HG03196 (cell line): ENCODE measurements around the gene PTPRN.
"Not testable (repeated sequence)": the region's sequence is repeated elsewhere in the genome, so short reads cannot be mapped to it uniquely, and the experiment has no call there.

Experiments used
- ATAC-seq: cut with Tn5 transposase; IDR thresholded peaks from one replicate; pipeline ENCODE4 v1.9.1; 2021; ENCODE audit not compliant: unreplicated experiment

Gene PTPRN

DNA sequence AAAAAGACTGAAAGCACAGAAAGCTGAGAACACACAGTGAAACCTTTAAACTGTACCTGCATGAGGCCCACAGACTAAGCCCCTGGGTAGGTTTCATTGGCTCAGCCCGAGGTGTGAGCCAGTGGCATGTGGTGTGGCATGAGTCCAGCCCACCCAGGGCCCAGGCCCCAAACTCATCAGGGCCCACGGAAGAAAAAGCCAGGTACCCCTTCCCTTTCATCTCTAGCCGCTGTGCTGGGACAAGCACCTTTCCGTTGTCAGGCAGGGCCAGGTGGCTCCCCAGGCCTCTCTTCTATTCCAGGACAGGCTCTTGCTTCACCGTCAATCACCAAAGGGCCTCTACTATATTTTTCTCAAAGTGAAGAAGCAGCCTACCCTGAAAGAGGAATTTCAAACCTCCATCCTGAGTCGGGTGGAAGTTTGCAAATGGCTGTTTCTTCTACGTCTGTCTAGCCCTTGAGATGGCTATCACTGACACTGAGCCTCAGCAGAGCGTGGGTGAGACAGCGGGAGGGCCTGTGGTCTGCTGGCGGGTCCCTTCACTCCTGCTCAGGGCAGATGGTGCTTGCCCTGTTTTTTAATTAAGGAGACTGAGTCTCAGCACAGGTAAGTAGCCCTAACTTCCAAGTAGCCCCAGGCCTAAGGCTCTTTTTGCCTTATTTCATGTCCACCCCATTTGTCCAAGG is 21.5 kb downstream of the PTPRN start:
- no peak for ATAC-seq

DNA sequence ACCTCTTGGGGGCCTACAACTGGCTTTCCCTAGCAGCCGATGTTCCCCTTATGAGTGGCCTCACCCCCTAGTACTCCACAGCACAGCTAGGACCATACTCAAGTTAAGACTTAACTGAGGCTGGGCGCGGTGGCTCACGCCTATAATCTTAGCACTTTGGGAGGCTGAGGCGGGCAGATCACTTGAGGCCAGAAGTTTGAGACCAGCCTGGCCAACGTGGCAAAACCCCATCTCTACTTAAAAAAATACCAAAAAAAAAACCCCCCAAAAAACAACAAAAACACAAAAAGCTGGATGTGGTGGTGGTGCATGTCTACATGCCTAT is 22.1 kb downstream of the PTPRN start:
- ATAC-seq = not testable (repeated sequence)

- no peak for ATAC-seq
Measured at GRCh38 chr2:219286436-219287115, 22.6 kb downstream of the PTPRN start.

GRCh38 chr2:219285894-219286425 is 23.2 kb downstream of the PTPRN start:
- no peak for ATAC-seq

DNA sequence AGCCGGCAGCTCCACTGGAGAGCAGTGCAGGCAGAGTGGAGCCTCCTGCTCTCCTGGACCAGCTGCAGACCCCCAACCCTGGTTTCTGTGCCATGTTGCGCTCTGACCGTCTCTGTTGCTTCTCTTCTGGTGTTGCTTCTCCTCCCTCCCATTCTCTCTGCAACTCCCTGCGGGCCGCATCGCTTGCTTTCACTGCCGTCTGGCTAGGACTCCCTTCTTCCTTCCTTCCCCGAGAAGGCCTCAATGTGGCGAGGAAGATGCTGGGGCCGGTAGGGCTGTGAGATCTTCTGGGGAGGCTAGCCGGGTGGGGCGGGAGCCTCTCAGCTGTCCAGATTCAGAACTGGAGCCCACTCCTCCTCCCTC is 23.8 kb downstream of the PTPRN start:
- no peak for ATAC-seq

GRCh38 chr2:219284501-219285372 is 24.5 kb downstream of the PTPRN start:
- ATAC-seq = no peak

DNA sequence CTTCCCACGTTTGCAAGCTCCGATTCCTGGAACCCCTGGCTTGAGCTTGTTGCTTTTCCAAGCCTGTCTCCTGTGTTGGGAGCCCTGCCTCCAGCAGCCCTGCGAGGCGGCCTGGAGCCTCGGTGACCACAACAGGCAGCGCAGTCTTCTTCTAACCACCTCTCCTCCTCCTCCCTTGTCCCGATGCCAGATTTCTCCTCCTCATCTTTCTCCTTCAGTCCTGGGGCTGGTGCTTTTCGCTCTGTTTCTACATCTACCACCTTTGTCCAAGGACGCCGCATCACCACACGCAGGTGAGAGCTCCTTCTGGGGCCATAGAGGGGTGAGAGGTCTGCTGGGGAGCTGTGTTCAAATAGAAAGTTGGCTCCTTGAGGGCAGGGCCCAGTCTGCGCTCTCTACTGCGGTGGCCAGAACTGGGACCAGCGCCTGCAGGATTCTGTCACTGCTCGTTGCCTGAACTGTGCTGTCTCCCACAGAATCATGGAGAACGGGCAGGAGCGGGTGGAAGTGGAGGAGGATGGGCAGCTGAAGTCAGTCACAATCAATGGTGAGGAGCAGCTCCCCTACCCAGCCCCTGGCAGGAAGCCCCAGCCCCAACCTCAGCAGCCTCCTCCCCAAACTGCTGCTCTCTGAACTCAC is 26.1 kb downstream of the PTPRN start:
- ATAC-seq = no peak

- no peak for ATAC-seq
Measured at GRCh38 chr2:219282375-219282774, 26.8 kb downstream of the PTPRN start.

DNA sequence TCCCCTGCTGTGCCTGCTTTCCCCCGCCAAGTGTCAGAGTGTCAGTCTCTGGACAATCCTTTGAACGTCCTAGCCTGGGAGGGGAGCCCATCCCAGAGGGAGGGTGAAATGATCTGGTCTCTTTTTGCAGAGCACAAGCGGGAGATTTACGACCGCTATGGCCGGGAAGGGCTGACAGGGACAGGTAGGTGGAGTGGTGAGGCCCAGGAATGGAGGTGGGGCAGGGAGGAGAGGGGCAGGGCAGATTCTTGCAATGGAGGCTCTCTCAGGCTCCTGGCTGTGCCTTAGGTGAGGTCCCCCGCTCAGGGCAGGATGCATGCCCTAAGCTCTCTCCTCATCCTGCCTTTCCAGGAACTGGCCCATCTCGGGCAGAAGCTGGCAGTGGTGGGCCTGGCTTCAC is 27.6 kb downstream of the PTPRN start:
- ATAC-seq = no peak

DNA sequence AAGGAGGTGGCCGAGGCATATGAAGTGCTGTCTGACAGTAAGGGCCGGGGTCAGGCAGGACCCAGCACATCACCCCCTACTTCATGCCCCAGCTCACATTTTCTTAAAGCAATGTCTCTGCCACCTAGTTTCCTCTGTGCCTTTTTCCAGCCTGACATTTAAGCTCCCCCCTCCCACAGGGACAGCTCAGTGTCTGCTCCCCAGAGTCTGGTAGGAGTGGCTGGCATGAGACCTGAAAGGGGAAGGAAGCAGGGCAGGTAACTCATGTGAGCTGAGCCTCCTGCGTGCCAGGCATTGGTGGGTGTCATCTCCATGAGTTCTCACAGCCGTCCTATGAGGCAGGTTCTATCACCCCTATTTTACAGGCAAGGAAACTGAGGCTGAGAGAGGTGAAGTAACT is 28.6 kb downstream of the PTPRN start:
- ATAC-seq = no peak

DNA sequence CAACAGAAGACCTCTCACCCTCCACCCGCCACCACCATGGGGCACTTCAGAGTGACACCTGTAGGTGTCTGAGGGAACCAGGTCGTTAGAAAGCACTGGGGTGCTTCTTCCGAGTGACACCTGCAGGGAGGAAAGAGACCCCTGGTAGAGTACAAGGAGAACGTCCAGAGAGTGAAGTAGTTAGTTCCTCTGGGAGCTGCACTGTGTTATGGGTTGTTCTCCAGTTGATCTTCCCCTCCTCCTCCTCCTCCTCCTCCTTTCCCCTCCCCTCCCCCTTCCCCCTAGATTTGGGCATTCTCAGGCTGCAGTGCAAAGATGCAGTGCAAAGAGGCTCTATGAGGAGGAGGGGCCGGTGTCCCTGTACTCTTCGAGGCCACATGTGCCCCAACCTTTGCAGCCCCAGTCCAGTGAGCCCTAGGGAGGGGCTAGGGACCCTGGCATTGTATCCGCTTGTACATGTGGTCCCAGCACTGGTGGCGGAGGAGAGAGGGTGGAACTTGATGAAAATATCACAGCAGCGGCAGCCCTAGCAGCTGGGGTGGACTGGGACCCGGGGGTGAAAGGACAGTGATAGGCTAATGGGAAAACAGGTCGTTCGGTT is 29.2 kb downstream of the PTPRN start:
- no peak for ATAC-seq

GRCh38 chr2:219279151-219279915 is 29.9 kb downstream of the PTPRN start, which contains the start of gene DNAJB2:
TSS of gene DNAJB2 (plus strand) at chr2:219279366. CDS start at chr2:219279834, 468 bp downstream.
- ATAC-seq = peak; percentile 86

- no peak for ATAC-seq
Measured at GRCh38 chr2:219278655-219279150, 30.5 kb downstream of the PTPRN start.

- peak; percentile 34 for ATAC-seq
Measured at GRCh38 chr2:219277703-219278654, 31.2 kb downstream of the PTPRN start.

DNA sequence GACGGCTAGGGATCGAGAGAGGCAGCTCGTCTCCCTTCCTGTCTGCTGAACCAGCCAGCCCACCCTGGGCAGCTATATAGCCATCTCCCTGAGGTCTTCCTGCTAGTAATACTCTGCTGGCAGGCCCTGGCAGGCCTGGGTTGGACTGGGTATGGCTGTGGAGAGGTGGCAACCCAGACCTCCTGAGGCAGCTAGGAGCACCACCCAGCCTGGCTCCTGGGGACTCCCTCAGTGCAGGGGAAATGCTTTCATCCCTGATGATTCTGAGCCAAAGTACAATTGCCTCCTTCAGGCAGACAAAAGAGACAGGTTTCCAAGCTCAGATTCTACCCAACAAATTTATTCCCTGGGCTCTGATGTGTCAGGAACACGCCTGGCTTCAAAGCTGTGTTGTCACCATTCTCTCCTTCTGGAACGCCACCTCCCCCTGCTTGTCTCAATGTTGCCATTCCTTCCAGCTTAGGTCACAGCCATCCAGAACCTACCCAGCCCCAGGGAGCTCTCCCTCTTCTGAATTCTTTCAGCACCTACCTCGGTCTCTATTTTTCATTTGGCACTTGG is 34.8 kb downstream of the PTPRN start:
- ATAC-seq = no peak

GRCh38 chr2:219273937-219274336 is 35.3 kb downstream of the PTPRN start:
- no peak for ATAC-seq

DNA sequence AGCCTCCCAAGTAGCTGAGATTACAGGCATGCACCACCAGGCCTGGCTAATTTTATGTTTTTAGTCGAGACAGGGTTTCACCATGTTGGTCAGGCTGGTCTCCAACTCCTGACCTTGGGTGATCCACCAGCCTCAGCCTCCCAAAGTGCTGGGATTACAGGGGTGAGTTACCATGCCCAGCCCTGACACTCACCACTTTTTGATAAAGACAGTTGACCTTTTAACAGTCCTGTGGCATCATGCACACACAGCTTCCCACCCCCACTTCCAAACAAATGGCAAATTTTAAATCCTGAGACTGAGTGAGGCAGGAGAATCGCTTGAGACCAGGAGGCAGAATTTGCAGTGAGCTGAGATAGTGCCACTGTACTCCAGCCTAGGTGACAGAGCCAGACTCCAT is 36.2 kb downstream of the PTPRN start:
- no peak for ATAC-seq

DNA sequence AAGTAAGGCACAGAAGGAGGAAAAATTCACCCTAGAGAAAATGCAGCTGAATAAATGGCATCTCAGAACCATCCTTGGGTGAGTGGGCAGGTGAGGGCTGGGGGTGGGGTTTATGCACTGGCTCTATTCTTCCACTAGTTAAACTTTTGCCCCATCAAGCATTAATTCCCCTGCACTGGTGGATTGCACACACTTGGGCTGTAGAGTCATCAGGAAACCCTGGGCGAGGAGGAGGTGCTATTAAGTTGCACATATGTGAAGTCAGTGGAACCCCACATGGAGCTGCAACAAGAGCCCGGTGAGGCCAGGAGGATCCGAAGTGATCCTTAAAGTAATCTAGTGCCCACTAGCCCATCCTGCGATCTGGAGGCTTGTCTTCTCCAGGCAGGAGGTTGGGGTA is 36.8 kb downstream of the PTPRN start:
- ATAC-seq = no peak
